Measurements from ENCODE around the gene AGPAT4. TPM values are rescaled to one million over a fixed set of nuclear protein-coding genes. Genes with fewer than 3 reads are reported as not detected.

Gene AGPAT4
- total RNA-seq, 1 experiment from 2014 or later: 15.5 TPM

DNA sequence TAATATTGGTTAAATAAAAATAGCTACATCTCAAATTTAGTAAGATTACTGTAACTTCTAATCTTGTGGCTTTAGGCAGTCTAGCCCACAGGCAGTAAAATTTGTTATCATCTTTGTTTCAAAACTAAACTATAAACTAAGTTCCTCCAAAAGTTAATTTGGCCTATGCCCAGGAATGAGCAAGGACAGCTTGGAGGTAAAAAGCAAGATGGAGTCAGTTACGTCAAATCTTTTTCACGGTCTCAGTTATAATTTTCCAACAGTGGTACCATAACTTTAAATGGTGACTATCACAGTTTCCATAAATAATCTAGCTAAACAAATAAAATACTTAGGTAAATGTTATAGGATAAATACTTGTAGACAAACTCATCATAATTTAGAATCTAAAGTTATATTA lies 63.0 kb downstream of the AGPAT4 start (continued):
- TF ChIP-seq, protein P1, sequence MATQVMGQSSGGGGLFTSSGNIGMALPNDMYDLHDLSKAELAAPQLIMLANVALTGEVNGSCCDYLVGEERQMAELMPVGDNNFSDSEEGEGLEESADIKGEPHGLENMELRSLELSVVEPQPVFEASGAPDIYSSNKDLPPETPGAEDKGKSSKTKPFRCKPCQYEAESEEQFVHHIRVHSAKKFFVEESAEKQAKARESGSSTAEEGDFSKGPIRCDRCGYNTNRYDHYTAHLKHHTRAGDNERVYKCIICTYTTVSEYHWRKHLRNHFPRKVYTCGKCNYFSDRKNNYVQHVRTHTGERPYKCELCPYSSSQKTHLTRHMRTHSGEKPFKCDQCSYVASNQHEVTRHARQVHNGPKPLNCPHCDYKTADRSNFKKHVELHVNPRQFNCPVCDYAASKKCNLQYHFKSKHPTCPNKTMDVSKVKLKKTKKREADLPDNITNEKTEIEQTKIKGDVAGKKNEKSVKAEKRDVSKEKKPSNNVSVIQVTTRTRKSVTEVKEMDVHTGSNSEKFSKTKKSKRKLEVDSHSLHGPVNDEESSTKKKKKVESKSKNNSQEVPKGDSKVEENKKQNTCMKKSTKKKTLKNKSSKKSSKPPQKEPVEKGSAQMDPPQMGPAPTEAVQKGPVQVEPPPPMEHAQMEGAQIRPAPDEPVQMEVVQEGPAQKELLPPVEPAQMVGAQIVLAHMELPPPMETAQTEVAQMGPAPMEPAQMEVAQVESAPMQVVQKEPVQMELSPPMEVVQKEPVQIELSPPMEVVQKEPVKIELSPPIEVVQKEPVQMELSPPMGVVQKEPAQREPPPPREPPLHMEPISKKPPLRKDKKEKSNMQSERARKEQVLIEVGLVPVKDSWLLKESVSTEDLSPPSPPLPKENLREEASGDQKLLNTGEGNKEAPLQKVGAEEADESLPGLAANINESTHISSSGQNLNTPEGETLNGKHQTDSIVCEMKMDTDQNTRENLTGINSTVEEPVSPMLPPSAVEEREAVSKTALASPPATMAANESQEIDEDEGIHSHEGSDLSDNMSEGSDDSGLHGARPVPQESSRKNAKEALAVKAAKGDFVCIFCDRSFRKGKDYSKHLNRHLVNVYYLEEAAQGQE (IDR thresholded peaks at IDR 0.05; ENCODE audit: low read depth): no peak

DNA sequence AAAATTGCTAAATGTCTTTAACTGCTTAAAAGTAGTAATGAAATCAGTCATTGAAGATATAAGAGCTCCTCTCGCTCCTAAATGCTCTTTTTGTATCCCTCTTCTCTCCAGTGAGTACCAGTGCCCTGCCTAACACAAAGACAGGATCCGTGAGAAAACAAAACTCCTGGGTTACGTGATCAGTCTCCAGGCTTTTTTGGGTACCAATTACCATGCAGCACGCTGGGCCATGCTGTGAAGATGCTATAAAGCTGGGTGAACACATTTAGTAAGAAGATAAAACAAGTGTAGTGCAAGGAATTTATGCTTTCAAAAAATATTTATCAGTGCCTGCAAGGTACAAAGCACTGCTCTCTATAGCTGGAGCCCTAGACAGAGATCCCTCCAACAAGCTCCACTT lies 66.7 kb downstream of the AGPAT4 start:
- no peaks in the 10 kb centered on the region for H3K4me1 ChIP-seq (ENCODE audit: control insufficient read depth in 1 of 2, insufficient read depth in 2 of 2, low read length in 2 of 2)
- CTCF ChIA-PET: no interaction called here
- POLR2A ChIA-PET: no interaction called here
- no peak overlapping the region for H3K4me2 ChIP-seq (ENCODE audit: low read length)
- peaks cover 0 to 8% of the 10 kb centered on the region in 2 experiments; a peak in 2 of 4 replicates for H3K9me3 ChIP-seq (ENCODE audit: control insufficient read depth in 1 of 2, insufficient read depth in 1 of 2, low read depth in 1 of 2, low read length in 2 of 2)
- H3K27ac ChIP-seq (ENCODE audit: low read depth, low read length): no peak overlapping the region
- DNase-seq (ENCODE audit: low read depth, low spot score) (no peak), ATAC-seq (no peak)
- no peaks in the 10 kb centered on the region for H3K27me3 ChIP-seq (ENCODE audit: insufficient read depth, low read length)
- no peaks in the 10 kb centered on the region; a peak in 1 of 4 replicates for H3K36me3 ChIP-seq (ENCODE audit: control insufficient read depth in 1 of 2, insufficient read depth in 2 of 2, low read length in 2 of 2)
- no peak for TF ChIP-seq SRF (IDR thresholded peaks at IDR 0.05; ENCODE audit: low read depth)
- TF ChIP-seq SP1 (IDR thresholded peaks at IDR 0.05; ENCODE audit: low read depth): no peak
- TF ChIP-seq RAD21 (IDR thresholded peaks at IDR 0.05; ENCODE audit: low read depth): no peak
- no peak for TF ChIP-seq TCF7L2 (IDR thresholded peaks at IDR 0.05; ENCODE audit: borderline replicate concordance, extremely low read depth, insufficient read depth, insufficient read length)
- TF ChIP-seq, protein P2, sequence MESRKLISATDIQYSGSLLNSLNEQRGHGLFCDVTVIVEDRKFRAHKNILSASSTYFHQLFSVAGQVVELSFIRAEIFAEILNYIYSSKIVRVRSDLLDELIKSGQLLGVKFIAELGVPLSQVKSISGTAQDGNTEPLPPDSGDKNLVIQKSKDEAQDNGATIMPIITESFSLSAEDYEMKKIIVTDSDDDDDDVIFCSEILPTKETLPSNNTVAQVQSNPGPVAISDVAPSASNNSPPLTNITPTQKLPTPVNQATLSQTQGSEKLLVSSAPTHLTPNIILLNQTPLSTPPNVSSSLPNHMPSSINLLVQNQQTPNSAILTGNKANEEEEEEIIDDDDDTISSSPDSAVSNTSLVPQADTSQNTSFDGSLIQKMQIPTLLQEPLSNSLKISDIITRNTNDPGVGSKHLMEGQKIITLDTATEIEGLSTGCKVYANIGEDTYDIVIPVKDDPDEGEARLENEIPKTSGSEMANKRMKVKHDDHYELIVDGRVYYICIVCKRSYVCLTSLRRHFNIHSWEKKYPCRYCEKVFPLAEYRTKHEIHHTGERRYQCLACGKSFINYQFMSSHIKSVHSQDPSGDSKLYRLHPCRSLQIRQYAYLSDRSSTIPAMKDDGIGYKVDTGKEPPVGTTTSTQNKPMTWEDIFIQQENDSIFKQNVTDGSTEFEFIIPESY (IDR thresholded peaks at IDR 0.05; ENCODE audit: extremely low read depth, insufficient replicate concordance, low read length): no peak
- TF ChIP-seq EZH2 (IDR thresholded peaks at IDR 0.05): no peak
- TF ChIP-seq FOSL1 (IDR thresholded peaks at IDR 0.05; ENCODE audit: low read depth): no peak
- TF ChIP-seq, protein P3, sequence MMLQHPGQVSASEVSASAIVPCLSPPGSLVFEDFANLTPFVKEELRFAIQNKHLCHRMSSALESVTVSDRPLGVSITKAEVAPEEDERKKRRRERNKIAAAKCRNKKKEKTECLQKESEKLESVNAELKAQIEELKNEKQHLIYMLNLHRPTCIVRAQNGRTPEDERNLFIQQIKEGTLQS (IDR thresholded peaks at IDR 0.05): no peak
- no peak for TF ChIP-seq ZFX (IDR thresholded peaks at IDR 0.05)
- H2AFZ ChIP-seq (ENCODE audit: low read depth, low read length, poor library complexity, severe bottlenecking): no peak overlapping the region
- no peak overlapping the region for H3K9ac ChIP-seq (ENCODE audit: low read length)
- no peaks in the 10 kb centered on the region for H3K79me2 ChIP-seq (ENCODE audit: insufficient read depth, low read length)
- intact Hi-C loops (cut with micrococcal nuclease): no loop called here
- RAD21 ChIA-PET (ENCODE audit: low non-redundant PET in 1 of 2, low total read pairs in 2 of 2, uncharacterized antibody in 2 of 2, unreplicated experiment in 2 of 2): no interaction called here
- H4K20me1 ChIP-seq (ENCODE audit: insufficient read depth): no peaks in the 10 kb centered on the region; the same call in 1 of the 2 replicates
- no peak overlapping the region for H3K4me3 ChIP-seq (replicated peaks in 1 of 2; ENCODE audit: low read depth in 1 of 2, low read length in 2 of 2)
- BruUV-seq (replicated peaks): no TSS peak
- H3K9me2 ChIP-seq (ENCODE audit: insufficient read depth): no peaks in the 10 kb centered on the region

All from HCT116 (cell line).